OCI-LY3 (cell line): ENCODE results near the gene IGFL1.

Source experiments
- H2AFZ ChIP-seq: fragments of 200-600, 300-600 bp; shearing (Covaris generic); 2 replicates; pipeline ENCODE4 v1.6.0; 2014; ENCODE audit warnings: antibody characterized with exemption, low read depth, low read length
- H3K27ac ChIP-seq: fragments of 200-600, 300-600 bp; sonication (generic); 2 replicates; pipeline ENCODE4 v1.5.1; 2014; ENCODE audit warnings: mild to moderate bottlenecking, low read length, moderate library complexity, mixed read lengths
- H3K27me3 ChIP-seq: fragments of 200-600, 300-600 bp; sonication (generic); 2 replicates; pipeline ENCODE4 v1.6.1; 2014; ENCODE audit warnings: low read depth, low read length, mixed read lengths
- H3K36me3 ChIP-seq: fragments of 200-600, 300-600 bp; sonication (generic); replicated peaks from 2 replicates; pipeline ENCODE3; 2014; ENCODE audit warnings: low read depth, low read length, mixed read lengths
- H3K4me1 ChIP-seq: fragments of 300-600, 200-600 bp; sonication (generic); 2 replicates; pipeline ENCODE4 v1.6.1; 2014; ENCODE audit warnings: low read length, mixed read lengths
- H3K4me2 ChIP-seq: fragments of 200-600, 300-600 bp; sonication (generic); 2 replicates; pipeline ENCODE4 v1.6.1; 2014; ENCODE audit warnings: low read length, mixed read lengths
- H3K4me3 ChIP-seq: fragments of 300-600, 200-600 bp; sonication (generic); 2 replicates; pipeline ENCODE4 v1.5.1; 2014; ENCODE audit warnings: antibody characterized with exemption, mild to moderate bottlenecking, low read length, moderate library complexity
- H3K79me2 ChIP-seq: fragments of 300-600, 200-600 bp; shearing (Covaris generic); 2 replicates; pipeline ENCODE4 v1.6.1; 2014; ENCODE audit warnings: mild to moderate bottlenecking, low read length, mixed read lengths
- H3K9ac ChIP-seq: fragments of 300-600, 200-600 bp; shearing (Covaris generic); 2 replicates; pipeline ENCODE4 v1.6.0; 2014; ENCODE audit warnings: mild to moderate bottlenecking, low read length, moderate library complexity
- H3K9me3 ChIP-seq: fragments of 200-600, 300-600 bp; shearing (Covaris generic); 2 replicates; pipeline ENCODE4 v1.6.1; 2014; ENCODE audit warnings: low read length, mixed read lengths; ENCODE audit not compliant: insufficient read depth
- H4K20me1 ChIP-seq: fragments of 200-600, 300-600 bp; sonication (generic); 2 replicates; pipeline ENCODE4 v1.6.1; 2016; ENCODE audit warnings: low read length, mixed read lengths; ENCODE audit not compliant: insufficient read depth
- EZH2phosphoT487 ChIP-seq: fragments of 200-600 bp; shearing (Covaris generic); IDR thresholded peaks from 2 replicates; pipeline ENCODE4 v1.6.1; 2018; ENCODE audit warnings: antibody characterized with exemption, mixed run types, low read depth
- TF ChIP-seq, protein P1 (sequence below): fragments of 200-600, 300-600 bp; sonication (generic); IDR thresholded peaks from 2 replicates; pipeline ENCODE4 v1.5.1; 2014; ENCODE audit warnings: antibody characterized with exemption, low read length, low read depth

The IGFL1 gene

DNA sequence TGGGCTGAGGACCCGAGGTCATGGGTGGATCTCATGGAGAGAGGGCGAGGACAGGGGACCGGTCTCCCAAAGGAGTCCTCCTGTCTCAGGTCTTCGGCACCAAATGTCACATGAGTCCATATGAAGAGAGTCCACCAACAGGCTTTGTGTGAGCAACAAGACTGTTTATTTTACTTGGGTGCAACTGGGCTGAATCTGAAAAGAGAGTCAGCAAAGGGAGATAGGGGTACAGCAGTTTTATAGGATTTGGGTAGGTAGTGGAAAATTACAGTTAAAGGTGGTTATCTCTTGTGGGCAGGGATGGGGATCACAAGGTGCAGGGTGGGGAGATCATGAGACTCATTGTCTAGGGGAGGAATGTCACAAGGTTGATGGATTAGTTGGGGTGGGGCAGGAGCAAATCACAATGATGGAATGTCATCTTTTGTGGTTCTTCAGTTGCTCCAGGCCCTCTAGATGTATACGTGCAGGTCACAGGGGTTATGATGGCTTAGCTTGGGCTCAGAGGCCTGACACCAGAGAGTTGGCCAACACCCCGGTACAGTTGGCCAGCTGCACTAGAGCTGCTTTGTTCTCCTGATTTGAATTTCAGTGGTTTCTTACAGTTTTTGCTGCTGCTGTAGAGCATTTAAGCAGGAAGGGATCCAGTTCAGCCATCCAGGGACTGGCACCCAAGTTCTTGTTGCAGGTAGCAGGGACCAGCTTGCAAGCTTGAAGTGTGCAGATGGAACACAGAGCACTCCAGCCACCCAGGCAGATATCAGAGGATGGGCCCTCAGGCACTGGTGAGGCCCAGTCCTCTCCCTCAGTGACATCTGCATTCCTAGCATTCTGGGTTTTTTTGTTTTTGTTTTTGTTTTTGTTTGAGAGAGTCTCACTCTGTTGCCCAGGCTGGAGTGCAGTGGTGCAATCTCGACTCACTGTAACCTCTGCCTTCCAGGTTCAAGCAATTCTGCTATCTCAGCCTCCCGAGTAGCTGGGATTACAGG is 26.4 kb upstream of the IGFL1 start:
- Histone ChIP-seq H3K27me3 (peaks cover 45% of the 10 kb centered on the region), H3K4me2 (no peak overlapping the region), H3K9me3 (no peaks in the 10 kb centered on the region), H3K27ac (no peak overlapping the region), H3K4me3 (no peak overlapping the region), H3K4me1 (peaks cover 5% of the 10 kb centered on the region; the same call in 1 of the 2 replicates), H3K79me2 (no peaks in the 10 kb centered on the region), H3K9ac (no peak overlapping the region), H3K36me3 (no peaks in the 10 kb centered on the region), H2AFZ (no peak overlapping the region), H4K20me1 (no peaks in the 10 kb centered on the region)
- no peak for TF ChIP-seq EZH2phosphoT487
- TF ChIP-seq, protein P1, sequence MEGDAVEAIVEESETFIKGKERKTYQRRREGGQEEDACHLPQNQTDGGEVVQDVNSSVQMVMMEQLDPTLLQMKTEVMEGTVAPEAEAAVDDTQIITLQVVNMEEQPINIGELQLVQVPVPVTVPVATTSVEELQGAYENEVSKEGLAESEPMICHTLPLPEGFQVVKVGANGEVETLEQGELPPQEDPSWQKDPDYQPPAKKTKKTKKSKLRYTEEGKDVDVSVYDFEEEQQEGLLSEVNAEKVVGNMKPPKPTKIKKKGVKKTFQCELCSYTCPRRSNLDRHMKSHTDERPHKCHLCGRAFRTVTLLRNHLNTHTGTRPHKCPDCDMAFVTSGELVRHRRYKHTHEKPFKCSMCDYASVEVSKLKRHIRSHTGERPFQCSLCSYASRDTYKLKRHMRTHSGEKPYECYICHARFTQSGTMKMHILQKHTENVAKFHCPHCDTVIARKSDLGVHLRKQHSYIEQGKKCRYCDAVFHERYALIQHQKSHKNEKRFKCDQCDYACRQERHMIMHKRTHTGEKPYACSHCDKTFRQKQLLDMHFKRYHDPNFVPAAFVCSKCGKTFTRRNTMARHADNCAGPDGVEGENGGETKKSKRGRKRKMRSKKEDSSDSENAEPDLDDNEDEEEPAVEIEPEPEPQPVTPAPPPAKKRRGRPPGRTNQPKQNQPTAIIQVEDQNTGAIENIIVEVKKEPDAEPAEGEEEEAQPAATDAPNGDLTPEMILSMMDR = no peak

DNA sequence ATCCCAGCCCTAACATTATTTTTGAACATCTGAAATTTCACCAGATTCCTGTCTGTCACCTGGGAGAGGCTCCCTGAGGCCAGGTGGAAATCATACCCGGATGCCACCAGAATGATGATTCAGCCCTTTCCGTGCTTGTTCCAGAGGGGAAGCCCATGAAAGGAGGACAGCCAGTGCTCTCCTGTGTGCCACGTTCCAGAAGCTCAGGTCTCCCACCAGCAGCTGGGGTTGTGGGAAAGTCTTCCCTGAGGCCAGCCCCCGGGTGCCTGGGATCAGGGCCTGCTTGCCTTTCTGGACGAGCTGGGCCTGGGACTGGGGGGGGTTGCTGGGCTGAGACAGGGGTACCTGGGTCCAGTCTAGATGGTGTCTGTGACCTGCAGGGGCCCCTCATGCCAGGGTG is 25.5 kb upstream of the IGFL1 start:
- Histone ChIP-seq H2AFZ (no peak overlapping the region), H3K4me3 (no peak overlapping the region), H3K9me3 (no peaks in the 10 kb centered on the region), H3K4me2 (no peak overlapping the region), H3K27ac (no peak overlapping the region), H3K27me3 (peaks cover 50% of the 10 kb centered on the region), H3K9ac (no peak overlapping the region), H3K4me1 (no peaks in the 10 kb centered on the region), H3K79me2 (no peaks in the 10 kb centered on the region), H3K36me3 (no peaks in the 10 kb centered on the region), H4K20me1 (no peaks in the 10 kb centered on the region)
- TF ChIP-seq, protein P1 = no peak
- TF ChIP-seq EZH2phosphoT487 = no peak

DNA sequence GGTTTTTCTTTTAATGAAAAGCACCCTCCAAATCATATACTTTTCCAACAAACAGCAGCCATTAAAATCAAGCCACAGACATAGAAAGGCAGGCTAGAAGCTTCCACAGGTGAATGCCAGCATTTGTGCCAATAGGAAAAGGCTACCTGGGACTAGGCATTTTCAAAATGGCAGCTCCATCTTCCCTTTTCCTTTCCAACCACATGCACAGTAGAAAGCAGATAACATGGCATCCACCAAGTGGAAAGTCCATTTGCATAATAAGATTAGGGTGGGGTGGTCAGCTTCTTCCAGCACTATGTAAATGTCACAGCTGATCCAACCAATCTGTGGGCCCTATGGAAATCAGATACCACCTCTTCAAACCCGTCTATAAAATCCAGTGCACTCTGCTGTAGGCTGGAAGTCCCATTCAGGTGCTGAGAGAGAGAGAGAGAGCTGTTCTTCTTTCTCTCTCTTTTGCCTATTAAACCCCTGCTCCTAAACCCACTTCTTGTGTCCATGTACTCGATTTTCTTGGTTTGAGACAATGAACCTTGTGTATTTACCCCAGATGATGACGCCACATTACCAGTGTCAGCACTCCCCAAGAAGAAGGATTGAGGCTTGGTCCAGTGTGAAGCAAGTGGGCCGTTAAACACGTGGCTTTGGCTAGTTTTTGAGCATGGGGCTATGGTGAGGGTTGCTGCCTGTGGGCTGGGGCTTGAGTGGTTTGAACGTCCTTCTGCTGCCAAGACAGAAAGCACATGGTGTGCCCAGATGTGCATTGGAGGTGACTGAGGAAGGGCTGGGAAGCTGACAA is 24.2 kb upstream of the IGFL1 start:
- Histone ChIP-seq H3K4me1 (no peaks in the 10 kb centered on the region), H3K9ac (no peak overlapping the region), H3K4me2 (no peak overlapping the region), H3K9me3 (no peaks in the 10 kb centered on the region), H3K4me3 (no peak overlapping the region), H4K20me1 (no peaks in the 10 kb centered on the region), H3K79me2 (no peaks in the 10 kb centered on the region), H3K27ac (no peak overlapping the region), H3K27me3 (peaks cover 61% of the 10 kb centered on the region), H2AFZ (no peak overlapping the region), H3K36me3 (no peaks in the 10 kb centered on the region)
- no peak for TF ChIP-seq EZH2phosphoT487

DNA sequence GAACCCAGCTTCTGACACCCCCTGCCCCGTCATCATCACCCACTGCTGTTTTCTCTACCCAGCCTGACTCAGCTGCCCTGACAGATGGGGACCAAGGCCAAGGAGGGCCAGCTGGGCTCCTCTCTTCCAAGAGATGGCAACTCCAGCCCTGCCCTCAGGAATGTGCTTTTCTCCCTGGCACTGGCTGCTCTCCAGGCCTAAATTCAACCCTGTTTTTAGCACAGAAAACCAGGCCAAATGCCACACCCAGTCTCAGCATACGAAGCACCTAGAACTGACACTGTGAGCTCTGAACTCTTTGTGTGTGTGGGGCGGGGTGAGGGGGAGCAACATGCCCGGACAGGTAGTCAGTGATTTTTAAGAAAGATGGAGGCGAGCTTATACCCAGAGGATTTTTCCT is 23.4 kb upstream of the IGFL1 start:
- Histone ChIP-seq H3K4me3 (no peak overlapping the region), H3K27me3 (peaks cover 57% of the 10 kb centered on the region), H3K36me3 (no peaks in the 10 kb centered on the region), H3K9ac (no peak overlapping the region), H3K79me2 (no peaks in the 10 kb centered on the region), H3K4me2 (no peak overlapping the region), H3K9me3 (no peaks in the 10 kb centered on the region), H3K4me1 (no peaks in the 10 kb centered on the region), H4K20me1 (no peaks in the 10 kb centered on the region), H2AFZ (no peak overlapping the region), H3K27ac (no peak overlapping the region)
- TF ChIP-seq EZH2phosphoT487 = no peak
- TF ChIP-seq, protein P1 = no peak
